T-helper 1 cell treated with Interleukin-12 subunit alpha and Interleukin-12 subunit beta and Interleukin-4 antibody, amounts not matched to agents 30 μg/mL and 1 μg/mL, for 36 hours (primary cell): ENCODE results near the gene SBSN.

Experiments used
- H3K27ac Mint-ChIP-seq: one replicate; pipeline ENCODE4 v1.8.0; 2021; ENCODE audit warnings: mild to moderate bottlenecking, mixed read lengths
- H3K27me3 Mint-ChIP-seq: one replicate; pipeline ENCODE4 v1.8.0; 2021; ENCODE audit warnings: low read depth, mixed read lengths
- H3K36me3 Mint-ChIP-seq: one replicate; pipeline ENCODE4 v1.8.0; 2021; ENCODE audit warnings: low read depth, mixed read lengths
- H3K4me1 Mint-ChIP-seq: one replicate; pipeline ENCODE4 v1.8.0; 2021; ENCODE audit warnings: low read depth, mixed read lengths
- H3K4me3 Mint-ChIP-seq: one replicate; pipeline ENCODE4 v1.8.0; 2021; ENCODE audit warnings: mild to moderate bottlenecking, moderate library complexity, mixed read lengths
- H3K9me3 Mint-ChIP-seq: one replicate; pipeline ENCODE4 v1.8.0; 2021; ENCODE audit warnings: mixed read lengths

SBSN gene

GRCh38 chr19:35558400-35559280 lies 30.5 kb upstream of the SBSN start:
- Mint-ChIP-seq H3K27ac (no peak overlapping the region), H3K9me3 (no peaks in the 10 kb centered on the region), H3K36me3 (peaks cover 2% of the 10 kb centered on the region), H3K4me1 (peaks cover 4% of the 10 kb centered on the region), H3K4me3 (no peak overlapping the region), H3K27me3 (peaks cover 48% of the 10 kb centered on the region)

- Mint-ChIP-seq H3K27me3 (peaks cover 47% of the 10 kb centered on the region), H3K4me1 (peaks cover 4% of the 10 kb centered on the region), H3K4me3 (peak overlapping the region; percentile 81), H3K36me3 (peaks cover 2% of the 10 kb centered on the region), H3K9me3 (no peaks in the 10 kb centered on the region), H3K27ac (no peak overlapping the region)
These were observed 29.7 kb upstream of the SBSN start for GRCh38 chr19:35557539-35558399.

- Mint-ChIP-seq H3K4me1 (peaks cover 4% of the 10 kb centered on the region), H3K4me3 (peak overlapping the region; percentile 66)
These were observed 28.9 kb upstream of the SBSN start for GRCh38 chr19:35556846-35557538.

GRCh38 chr19:35556025-35556590 lies 28.0 kb upstream of the SBSN start:
- H3K4me3 Mint-ChIP-seq, result no peak overlapping the region
- H3K27ac Mint-ChIP-seq, result no peak overlapping the region
- peaks cover 2% of the 10 kb centered on the region for H3K36me3 Mint-ChIP-seq

More at GRCh38 chr19:35556846-35557538, 28.9 kb upstream of the SBSN start:
- Mint-ChIP-seq H3K27me3 (peaks cover 41% of the 10 kb centered on the region), H3K9me3 (no peaks in the 10 kb centered on the region), H3K36me3 (peaks cover 2% of the 10 kb centered on the region), H3K27ac (no peak overlapping the region)

GRCh38 chr19:35555301-35556005 lies 27.3 kb upstream of the SBSN start:
- Mint-ChIP-seq H3K4me1 (peaks cover 4% of the 10 kb centered on the region), H3K9me3 (no peaks in the 10 kb centered on the region), H3K4me3 (no peak overlapping the region), H3K27me3 (peaks cover 31% of the 10 kb centered on the region), H3K27ac (no peak overlapping the region), H3K36me3 (peaks cover 2% of the 10 kb centered on the region)

More at GRCh38 chr19:35556025-35556590, 28.0 kb upstream of the SBSN start:
- peaks cover 4% of the 10 kb centered on the region for H3K4me1 Mint-ChIP-seq
- peaks cover 34% of the 10 kb centered on the region for H3K27me3 Mint-ChIP-seq
- H3K9me3 Mint-ChIP-seq, result no peaks in the 10 kb centered on the region

- peaks cover 2% of the 10 kb centered on the region for H3K36me3 Mint-ChIP-seq
- H3K9me3 Mint-ChIP-seq, result no peaks in the 10 kb centered on the region
- H3K4me3 Mint-ChIP-seq, result no peak overlapping the region
- H3K27me3 Mint-ChIP-seq, result peaks cover 26% of the 10 kb centered on the region
- H3K27ac Mint-ChIP-seq, result no peak overlapping the region
- peaks cover 7% of the 10 kb centered on the region for H3K4me1 Mint-ChIP-seq
These were observed 26.0 kb upstream of the SBSN start for GRCh38 chr19:35554076-35554475.

GRCh38 chr19:35553385-35554000 lies 25.4 kb upstream of the SBSN start:
- H3K4me3 Mint-ChIP-seq, result no peak overlapping the region
- H3K9me3 Mint-ChIP-seq, result no peaks in the 10 kb centered on the region
- peaks cover 2% of the 10 kb centered on the region for H3K36me3 Mint-ChIP-seq
- no peak overlapping the region for H3K27ac Mint-ChIP-seq
- peaks cover 21% of the 10 kb centered on the region for H3K27me3 Mint-ChIP-seq
- H3K4me1 Mint-ChIP-seq, result peaks cover 8% of the 10 kb centered on the region

- peaks cover 2% of the 10 kb centered on the region for H3K36me3 Mint-ChIP-seq
- H3K4me1 Mint-ChIP-seq, result peaks cover 8% of the 10 kb centered on the region
- H3K9me3 Mint-ChIP-seq, result no peaks in the 10 kb centered on the region
- no peak overlapping the region for H3K27ac Mint-ChIP-seq
- no peak overlapping the region for H3K4me3 Mint-ChIP-seq
- peaks cover 19% of the 10 kb centered on the region for H3K27me3 Mint-ChIP-seq
These were observed 24.6 kb upstream of the SBSN start for GRCh38 chr19:35552534-35553384.

GRCh38 chr19:35551091-35551810 lies 23.1 kb upstream of the SBSN start:
- Mint-ChIP-seq H3K27me3 (peaks cover 7% of the 10 kb centered on the region), H3K4me1 (peaks cover 15% of the 10 kb centered on the region), H3K27ac (no peak overlapping the region), H3K36me3 (peaks cover 7% of the 10 kb centered on the region), H3K9me3 (no peaks in the 10 kb centered on the region), H3K4me3 (no peak overlapping the region)

GRCh38 chr19:35549879-35550523 lies 21.9 kb upstream of the SBSN start:
- no peaks in the 10 kb centered on the region for H3K27me3 Mint-ChIP-seq
- no peak overlapping the region for H3K4me3 Mint-ChIP-seq
- H3K36me3 Mint-ChIP-seq, result peaks cover 7% of the 10 kb centered on the region
- H3K4me1 Mint-ChIP-seq, result peaks cover 16% of the 10 kb centered on the region
- H3K27ac Mint-ChIP-seq, result no peak overlapping the region
- no peaks in the 10 kb centered on the region for H3K9me3 Mint-ChIP-seq

- H3K9me3 Mint-ChIP-seq, result no peaks in the 10 kb centered on the region
- H3K4me1 Mint-ChIP-seq, result peaks cover 21% of the 10 kb centered on the region
- no peaks in the 10 kb centered on the region for H3K27me3 Mint-ChIP-seq
- peaks cover 7% of the 10 kb centered on the region for H3K36me3 Mint-ChIP-seq
- no peak overlapping the region for H3K4me3 Mint-ChIP-seq
- H3K27ac Mint-ChIP-seq, result no peak overlapping the region
These were observed 21.2 kb upstream of the SBSN start for GRCh38 chr19:35549174-35549788.
